NCI-H82 (cell line): ENCODE measurements around the gene EYA2.

Experiments used
- DNase-seq: peaks from one replicate; lab custom pipeline; 2025; lab: John Stamatoyannopoulos, UW

Gene EYA2

GRCh38 chr20:47007826-47008655 lies 113.4 kb downstream of the EYA2 start:
- peak; percentile 91 for DNase-seq

DNA sequence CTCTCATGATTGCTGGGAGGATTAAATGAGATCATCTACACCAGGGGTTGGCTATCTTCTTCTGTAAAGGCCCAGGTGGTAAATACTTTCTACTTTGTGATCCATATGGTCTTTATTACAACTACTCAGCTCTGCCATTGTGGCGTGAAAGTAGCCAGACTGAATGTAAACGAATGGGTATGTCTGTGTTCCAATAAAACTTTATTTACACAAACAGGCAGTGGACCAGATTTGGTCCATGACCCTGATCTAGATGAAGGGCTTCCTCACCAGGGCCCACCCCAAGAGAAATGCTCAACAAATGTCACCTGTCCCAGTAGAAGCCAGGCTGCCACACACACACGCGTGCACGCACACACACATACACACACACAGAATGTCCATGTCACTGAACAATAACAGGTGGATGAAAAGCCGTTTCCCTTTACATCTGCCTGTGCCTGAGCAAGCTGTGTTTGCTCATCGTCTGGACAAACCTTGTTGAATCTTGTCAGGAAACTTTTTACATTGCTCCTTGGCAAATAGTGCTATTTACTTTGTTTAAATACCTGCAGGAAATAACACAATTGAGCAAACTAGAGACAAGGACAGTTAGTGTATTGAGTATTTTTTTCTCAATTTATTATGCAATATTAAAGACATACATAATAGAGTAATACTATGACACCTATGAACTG lies 114.3 kb downstream of the EYA2 start:
- DNase-seq = peak; percentile 47

- no peak for DNase-seq
These were observed 115.1 kb downstream of the EYA2 start for GRCh38 chr20:47009784-47010183.

DNA sequence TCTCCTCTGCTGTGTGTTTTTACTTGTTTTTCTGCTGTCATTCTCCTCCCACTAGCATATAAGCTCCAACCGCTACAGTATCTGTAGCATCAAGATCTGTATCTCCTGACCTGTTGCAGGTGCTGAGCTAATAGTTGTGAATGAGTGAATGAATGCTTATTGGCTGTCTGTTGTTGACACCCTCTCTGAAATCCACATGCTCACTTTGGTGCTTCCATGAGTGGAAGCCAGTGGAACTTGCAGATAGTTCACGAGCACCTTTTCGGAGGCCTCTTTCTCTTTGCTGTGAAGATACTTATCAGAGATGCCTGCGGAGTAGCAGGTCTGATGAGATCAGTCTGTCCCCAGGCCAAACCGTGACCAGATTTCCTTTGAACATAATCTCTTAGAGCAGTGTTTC lies 117.3 kb downstream of the EYA2 start:
- no peak for DNase-seq

DNA sequence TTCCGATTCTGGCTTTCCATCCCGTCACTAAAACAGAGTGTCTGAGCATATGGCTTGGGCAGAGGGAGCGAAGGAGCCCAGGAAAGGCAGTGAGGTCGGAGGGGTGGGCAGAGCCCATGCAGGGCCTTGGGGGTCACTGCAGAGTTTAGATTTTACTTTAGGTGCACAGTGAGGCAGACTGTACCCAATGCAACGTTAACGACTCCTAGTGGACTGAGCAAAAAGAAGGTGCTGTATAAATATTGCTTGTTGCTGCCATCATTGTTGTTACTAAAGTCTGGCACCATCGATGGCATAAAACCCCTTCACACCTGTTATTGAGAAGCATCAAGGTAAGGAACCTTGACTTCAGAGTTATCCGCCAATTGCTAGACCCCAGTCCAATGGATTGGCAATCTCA lies 119.0 kb downstream of the EYA2 start:
- DNase-seq = no peak

- DNase-seq = no peak
These were observed 121.5 kb downstream of the EYA2 start for GRCh38 chr20:47016068-47016664.

DNA sequence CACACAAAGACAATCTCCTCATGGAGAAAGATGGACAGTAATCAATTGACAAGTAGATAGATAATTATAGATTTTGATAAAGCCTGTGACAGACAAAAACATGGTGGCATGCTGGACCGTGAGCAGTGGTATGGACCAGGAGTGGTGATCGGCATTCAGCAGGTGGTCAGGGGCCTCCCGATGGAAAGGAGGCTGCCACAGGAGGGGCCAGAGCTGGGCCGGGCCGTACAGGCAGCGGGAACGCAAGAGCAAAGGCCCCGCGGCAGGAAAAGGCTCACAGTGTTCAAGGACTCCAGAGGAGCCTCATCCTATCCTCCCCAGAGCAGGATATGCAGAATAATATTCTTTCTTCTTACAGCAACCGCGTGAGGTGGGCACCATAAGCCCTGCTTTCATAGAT lies 123.7 kb downstream of the EYA2 start:
- DNase-seq = no peak

DNA sequence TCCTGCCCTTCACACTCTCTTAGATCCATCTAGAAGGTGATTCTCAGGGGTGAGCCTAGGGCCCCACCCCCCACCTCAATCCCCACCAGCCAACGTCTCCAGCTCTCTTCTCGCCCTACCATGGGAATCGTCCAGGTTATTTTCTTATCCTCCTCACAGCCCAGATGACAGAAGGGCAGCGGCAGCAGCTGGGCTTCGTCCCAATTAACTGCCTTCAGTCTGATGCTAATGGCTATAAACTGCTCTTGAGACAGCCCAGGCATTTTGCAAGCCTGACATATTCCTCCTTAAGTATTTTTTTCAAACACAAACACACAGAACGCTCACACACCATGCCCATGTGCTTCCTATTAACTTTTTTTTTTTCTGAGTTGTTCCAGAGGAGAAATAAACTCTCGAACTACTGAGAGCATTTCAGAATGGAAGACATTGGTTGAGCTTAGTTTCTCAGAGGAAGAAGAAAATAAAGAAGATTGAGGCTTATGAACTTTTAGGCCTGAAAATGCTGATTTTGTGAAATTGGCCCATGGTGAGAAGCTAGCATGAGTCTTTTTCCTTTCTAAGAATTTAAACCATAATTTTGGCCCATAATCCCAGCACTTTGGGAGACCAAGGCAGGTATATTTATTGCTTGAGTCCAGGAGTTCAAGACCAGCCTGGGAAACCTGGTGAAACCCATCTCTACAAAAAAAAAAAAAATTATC lies 124.6 kb downstream of the EYA2 start:
- DNase-seq = peak; percentile 50

DNA sequence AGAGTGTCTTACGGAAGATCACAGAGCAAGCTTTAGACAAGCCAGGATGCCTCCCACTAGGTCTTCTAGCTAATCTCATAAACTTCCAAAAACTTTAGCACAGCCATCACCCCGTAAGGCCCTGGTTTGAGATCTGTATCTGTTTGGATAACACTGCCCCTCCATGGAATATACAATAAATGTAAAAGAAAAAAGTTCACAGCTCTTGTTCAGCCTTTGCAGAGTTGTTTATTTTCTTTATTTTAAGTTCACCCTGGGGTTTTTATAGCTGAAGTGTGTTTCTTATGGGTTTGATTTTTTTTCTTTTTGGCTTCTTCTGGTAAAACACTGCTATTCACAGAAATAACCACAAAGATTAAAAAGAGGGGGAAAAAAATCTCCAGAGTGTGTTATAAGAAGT lies 125.6 kb downstream of the EYA2 start:
- DNase-seq = no peak

- no peak for DNase-seq
These were observed 127.2 kb downstream of the EYA2 start for GRCh38 chr20:47021850-47022249.

DNA sequence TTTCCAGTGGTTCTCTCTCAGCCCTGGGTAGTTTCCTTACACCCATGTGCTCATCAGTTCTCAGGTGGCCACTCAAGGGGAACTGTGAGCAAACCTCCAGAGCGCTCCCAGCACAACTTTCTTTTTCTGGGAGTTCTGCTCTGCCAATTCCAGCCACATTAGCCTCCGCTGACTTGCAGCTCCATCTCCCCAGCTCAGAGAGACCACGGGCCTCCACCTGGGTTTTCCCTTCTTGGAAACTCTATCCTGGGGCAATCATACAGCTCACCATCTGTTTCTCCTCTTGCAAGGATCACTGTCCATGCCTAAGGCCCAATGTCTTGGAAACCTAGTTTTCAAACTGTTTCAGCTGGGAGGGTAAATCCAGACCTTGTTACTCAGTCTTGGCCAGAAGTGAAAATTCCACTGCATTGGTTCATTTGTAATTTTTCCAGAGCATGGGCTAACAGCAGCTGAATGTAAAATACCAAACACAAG lies 129.9 kb downstream of the EYA2 start:
- no peak for DNase-seq

GRCh38 chr20:47027042-47027441 lies 132.4 kb downstream of the EYA2 start:
- DNase-seq = no peak

DNA sequence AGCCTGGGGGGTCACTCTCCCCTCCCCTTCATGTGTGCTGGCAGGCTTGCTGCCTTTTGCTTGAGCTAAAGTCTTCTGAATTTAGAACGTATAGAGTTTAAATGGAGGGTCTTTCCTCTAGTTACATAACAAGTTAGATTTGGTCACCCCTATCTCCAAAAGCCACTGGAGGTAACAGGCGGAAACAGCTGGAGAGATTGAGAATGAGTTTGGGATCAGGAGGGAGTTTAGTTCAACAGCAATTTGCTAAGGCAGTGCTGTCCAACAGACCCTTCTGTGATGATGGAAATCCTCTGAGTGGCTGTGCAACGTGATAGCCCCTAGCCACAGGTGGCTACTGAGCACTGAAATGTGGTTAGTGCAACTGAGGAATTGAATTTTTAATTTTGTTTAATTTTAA lies 132.8 kb downstream of the EYA2 start:
- no peak for DNase-seq

GRCh38 chr20:47028487-47028886 lies 133.8 kb downstream of the EYA2 start:
- DNase-seq = no peak

DNA sequence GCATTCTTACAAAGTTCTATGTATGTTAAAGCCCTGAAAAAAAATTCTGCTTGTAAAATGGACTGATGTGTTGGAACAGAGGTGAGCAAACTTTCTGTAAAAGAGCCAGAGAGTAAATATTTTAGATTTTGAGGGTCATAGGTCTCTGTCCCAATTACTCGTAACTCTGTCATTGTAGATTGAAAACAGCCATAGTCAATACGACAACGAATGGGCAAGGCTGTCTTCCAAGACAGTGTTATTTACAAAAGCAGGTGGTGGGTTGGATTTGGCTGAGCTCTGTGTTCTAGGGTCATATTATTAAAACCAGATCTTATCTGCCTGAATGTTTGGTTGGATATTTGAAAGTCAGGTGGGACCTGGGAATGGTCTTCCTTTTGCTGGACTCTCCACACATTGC lies 135.2 kb downstream of the EYA2 start:
- DNase-seq = no peak

DNA sequence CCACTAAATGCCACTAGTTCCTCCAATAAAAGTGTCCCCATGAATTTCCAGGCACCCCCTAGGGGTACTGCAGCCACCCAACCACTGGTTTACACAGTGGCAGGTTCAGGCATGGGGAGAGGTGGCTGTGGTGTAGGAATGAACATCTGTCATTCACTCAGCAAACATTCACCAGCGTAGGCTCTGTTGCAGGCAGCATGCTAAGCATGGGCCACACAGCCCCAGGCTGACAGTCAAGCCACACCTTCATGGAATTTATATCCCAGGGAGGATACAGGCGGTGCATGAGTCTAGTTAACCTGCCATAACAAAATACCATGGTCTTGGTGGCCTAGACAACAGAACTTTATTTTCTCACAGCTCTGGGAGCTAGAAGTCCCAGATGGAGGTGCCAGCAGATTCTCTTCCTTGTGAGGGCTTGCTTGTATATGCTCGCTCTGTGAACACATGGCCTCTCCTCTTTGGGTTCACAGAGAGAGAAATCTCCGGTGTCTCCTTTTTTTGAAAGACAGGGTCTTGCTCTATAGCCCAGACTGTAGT lies 135.7 kb downstream of the EYA2 start:
- no peak for DNase-seq

DNA sequence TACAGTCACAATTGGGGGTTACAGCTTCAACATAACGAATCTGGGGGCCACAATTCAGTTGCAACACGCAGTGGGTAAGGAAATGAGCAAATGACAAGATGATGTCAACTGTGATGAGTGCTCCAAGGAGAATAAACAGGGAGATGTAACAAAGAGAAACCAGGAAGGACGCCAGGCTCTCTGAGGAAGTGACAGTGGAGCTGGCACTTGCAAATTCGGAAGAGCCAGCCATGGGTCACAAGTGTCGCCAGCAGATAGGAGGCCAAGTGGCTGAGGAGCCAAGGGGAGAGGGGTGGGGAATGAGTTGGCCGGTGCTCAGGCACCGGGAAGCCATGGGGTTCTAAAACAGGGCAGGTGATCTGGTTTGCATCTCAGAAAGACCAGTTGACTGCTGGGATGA lies 136.4 kb downstream of the EYA2 start:
- DNase-seq = no peak

DNA sequence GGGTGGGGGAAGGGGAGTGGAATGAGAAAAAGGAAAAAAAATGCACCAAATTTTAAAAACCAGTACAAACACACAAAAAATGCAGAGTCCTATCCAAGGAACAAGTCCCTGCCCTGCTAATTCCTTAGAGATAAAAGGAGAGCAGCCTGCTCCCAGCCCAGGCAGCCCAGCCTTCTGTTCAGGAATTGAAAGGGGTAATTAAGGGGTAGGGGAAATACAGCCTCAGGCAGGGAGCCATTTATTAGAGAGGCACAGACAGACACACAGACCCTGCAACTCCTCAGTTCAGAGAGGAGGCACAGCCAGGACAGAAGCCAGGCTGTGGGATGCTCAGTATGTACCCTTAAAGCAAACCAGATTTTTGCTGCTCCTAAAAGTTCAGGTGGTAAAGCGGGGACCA lies 137.2 kb downstream of the EYA2 start:
- DNase-seq = no peak

DNA sequence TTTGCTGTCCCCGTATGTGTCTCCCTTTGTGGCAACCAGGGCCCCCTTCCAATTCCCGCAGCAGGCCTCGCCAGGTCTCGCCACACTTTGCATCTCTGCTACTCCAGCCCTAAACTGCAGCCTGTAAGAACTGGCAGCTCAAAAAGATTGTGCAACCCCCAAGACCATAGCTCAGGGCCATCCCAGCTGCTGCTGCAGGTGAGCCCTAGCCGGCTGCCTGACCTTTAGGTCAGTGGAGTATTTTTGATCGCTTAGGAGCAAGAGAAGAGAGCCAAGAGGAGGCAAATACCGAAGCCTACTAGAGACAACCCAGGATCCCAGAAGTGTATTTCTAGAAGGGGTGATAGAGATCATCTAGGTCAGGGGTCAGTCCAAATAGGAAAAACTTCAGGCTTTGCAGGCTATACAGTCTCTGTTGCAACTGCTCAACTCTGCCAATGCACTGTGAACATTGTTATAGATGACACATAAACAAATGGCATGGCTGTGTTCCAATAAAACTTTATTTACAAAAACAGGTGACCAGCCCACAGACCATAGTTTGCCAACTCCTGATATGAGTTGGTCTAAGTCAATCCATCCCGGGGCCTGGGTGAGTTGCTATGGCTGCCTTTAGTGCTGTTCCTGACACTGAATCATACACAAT lies 138.4 kb downstream of the EYA2 start:
- no peak for DNase-seq

GRCh38 chr20:47033665-47034064 lies 139.0 kb downstream of the EYA2 start:
- no peak for DNase-seq

DNA sequence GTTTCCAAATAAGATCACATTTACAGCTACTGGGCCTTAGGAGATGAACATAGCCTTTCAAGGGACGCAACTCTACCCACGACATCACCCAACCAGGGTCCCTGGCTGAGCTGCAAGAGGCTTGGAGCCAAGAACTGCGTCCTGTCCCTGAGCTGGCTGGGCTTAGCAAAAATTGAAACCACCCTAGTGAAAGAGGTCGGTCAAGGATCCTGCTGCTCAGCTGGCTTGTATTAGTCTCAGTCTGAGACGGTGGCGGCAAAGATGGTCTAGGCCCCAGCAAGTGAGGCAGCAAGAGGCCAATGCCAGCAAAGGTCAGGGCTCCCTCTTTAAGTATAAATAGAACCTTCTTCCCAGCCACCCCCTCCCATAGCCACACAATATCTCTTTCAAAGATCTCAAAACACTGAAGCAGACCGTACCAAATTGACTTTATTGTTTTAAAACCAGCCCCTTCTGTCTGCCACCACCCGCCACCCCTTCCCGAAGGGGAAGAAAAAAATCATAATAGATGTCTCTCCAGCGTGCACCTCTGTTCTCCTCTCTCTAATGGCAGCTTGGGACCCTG lies 140.5 kb downstream of the EYA2 start:
- DNase-seq = no peak
